8988T (cell line): ENCODE data around the gene HHAT.

Experiments used
- DNase-seq: peaks from one replicate; pipeline ENCODE4 v3.0.0; 2011

Gene HHAT

GRCh38 chr1:210328746-210329503, at the start of gene HHAT:
TSS of gene HHAT (plus strand) at chr1:210328902. CDS start at chr1:210348976, 20,074 bp downstream.
- DNase-seq: peak; percentile 84

- no peak for DNase-seq
Observed at GRCh38 chr1:210280221-210280620, 48.5 kb upstream of the HHAT start.

GRCh38 chr1:210288116-210288515, 40.6 kb upstream of the HHAT start:
- no peak for DNase-seq

GRCh38 chr1:210289248-210289647, 39.5 kb upstream of the HHAT start:
- DNase-seq: no peak

- DNase-seq: no peak
Observed at GRCh38 chr1:210291081-210291764, 37.5 kb upstream of the HHAT start.

- no peak for DNase-seq
Observed at GRCh38 chr1:210291786-210292230, 36.9 kb upstream of the HHAT start.

- peak; percentile 88 for DNase-seq
Observed at GRCh38 chr1:210292231-210292871, 36.4 kb upstream of the HHAT start.

GRCh38 chr1:210293171-210293607, 35.5 kb upstream of the HHAT start:
- no peak for DNase-seq

- DNase-seq: no peak
Observed at GRCh38 chr1:210294999-210295745, 33.5 kb upstream of the HHAT start.

- no peak for DNase-seq
Observed at GRCh38 chr1:210296682-210297081, 32.0 kb upstream of the HHAT start.

- no peak for DNase-seq
Observed at GRCh38 chr1:210298296-210298695, 30.4 kb upstream of the HHAT start.

GRCh38 chr1:210298936-210299335, 29.8 kb upstream of the HHAT start:
- no peak for DNase-seq

GRCh38 chr1:210299501-210299900, 29.2 kb upstream of the HHAT start:
- no peak for DNase-seq

- DNase-seq: no peak
Observed at GRCh38 chr1:210300923-210301614, 27.6 kb upstream of the HHAT start.

GRCh38 chr1:210301615-210302000, 27.1 kb upstream of the HHAT start:
- DNase-seq: no peak

GRCh38 chr1:210302501-210302900, 26.2 kb upstream of the HHAT start:
- DNase-seq: no peak

- no peak for DNase-seq
Observed at GRCh38 chr1:210303391-210303790, 25.3 kb upstream of the HHAT start.

GRCh38 chr1:210310562-210311153, 18.0 kb upstream of the HHAT start:
- no peak for DNase-seq

GRCh38 chr1:210311726-210312493, 16.8 kb upstream of the HHAT start:
- DNase-seq: no peak

GRCh38 chr1:210313046-210313595, 15.6 kb upstream of the HHAT start:
- DNase-seq: no peak

GRCh38 chr1:210313921-210314320, 14.8 kb upstream of the HHAT start:
- no peak for DNase-seq
